Measurements from ENCODE around the gene ANKHD1. TPM values are rescaled to one million over a fixed set of nuclear protein-coding genes. Genes with fewer than 3 reads are reported as not detected.

ANKHD1 gene
- total RNA-seq, 1 experiment from 2014 or later: 109 TPM

DNA sequence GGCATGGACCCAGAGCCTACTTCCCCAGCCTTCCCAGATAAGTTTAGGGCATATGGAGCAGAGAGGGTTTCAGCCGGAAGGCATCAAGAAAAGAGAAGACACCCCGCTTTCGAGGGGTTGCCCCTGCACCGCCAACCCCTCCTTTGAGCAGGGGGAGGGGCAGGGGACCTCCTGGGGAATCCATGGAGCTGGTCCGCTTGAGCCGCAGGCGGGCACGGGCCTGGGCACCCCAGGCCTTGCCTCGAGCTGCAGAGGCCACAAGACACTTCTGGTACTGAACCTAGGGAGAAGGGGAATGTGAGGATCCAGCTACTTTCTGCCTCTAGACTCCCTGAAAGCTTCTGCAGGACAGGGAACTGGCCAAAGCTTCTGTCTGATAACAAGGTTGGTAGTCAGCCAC lies 156.9 kb downstream of the ANKHD1 start:
- DNase-seq: no peak
- TF ChIP-seq, protein P1, sequence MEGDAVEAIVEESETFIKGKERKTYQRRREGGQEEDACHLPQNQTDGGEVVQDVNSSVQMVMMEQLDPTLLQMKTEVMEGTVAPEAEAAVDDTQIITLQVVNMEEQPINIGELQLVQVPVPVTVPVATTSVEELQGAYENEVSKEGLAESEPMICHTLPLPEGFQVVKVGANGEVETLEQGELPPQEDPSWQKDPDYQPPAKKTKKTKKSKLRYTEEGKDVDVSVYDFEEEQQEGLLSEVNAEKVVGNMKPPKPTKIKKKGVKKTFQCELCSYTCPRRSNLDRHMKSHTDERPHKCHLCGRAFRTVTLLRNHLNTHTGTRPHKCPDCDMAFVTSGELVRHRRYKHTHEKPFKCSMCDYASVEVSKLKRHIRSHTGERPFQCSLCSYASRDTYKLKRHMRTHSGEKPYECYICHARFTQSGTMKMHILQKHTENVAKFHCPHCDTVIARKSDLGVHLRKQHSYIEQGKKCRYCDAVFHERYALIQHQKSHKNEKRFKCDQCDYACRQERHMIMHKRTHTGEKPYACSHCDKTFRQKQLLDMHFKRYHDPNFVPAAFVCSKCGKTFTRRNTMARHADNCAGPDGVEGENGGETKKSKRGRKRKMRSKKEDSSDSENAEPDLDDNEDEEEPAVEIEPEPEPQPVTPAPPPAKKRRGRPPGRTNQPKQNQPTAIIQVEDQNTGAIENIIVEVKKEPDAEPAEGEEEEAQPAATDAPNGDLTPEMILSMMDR (conservative IDR thresholded peaks at IDR 0.05): no peak
- Histone ChIP-seq H3K9me2 (ENCODE audit: insufficient read depth) (no peaks in the 10 kb centered on the region), H3K9me3 (ENCODE audit: insufficient read depth, low read depth) (no peaks in the 10 kb centered on the region), H3K4me2 (no peak overlapping the region), H3K4me3 (no peak overlapping the region), H3K4me1 (replicated peaks; ENCODE audit: insufficient read depth) (peaks cover 13% of the 10 kb centered on the region), H4K20me1 (ENCODE audit: insufficient read depth) (no peaks in the 10 kb centered on the region), H3K79me2 (ENCODE audit: low read depth) (peaks cover 29% of the 10 kb centered on the region), H3K36me3 (ENCODE audit: low read depth) (no peaks in the 10 kb centered on the region), H3K27me3 (ENCODE audit: insufficient read depth, low read depth) (no peaks in the 10 kb centered on the region), H3F3A (ENCODE audit: insufficient read depth, low read depth) (0 out of 2 replicates have a peak, but pooled peaks cover 14% of the 10 kb centered on the region), H2AFZ (no peak overlapping the region), H3K27ac (no peak overlapping the region)
- BruUV-seq (replicated peaks): no TSS peak
- POLR2A ChIA-PET (ENCODE audit: unreplicated experiment): no interaction called here
- intact Hi-C loops (cut with micrococcal nuclease; ENCODE audit: unreplicated experiment): no loop called here
- CTCF ChIA-PET: no interaction called here

DNA sequence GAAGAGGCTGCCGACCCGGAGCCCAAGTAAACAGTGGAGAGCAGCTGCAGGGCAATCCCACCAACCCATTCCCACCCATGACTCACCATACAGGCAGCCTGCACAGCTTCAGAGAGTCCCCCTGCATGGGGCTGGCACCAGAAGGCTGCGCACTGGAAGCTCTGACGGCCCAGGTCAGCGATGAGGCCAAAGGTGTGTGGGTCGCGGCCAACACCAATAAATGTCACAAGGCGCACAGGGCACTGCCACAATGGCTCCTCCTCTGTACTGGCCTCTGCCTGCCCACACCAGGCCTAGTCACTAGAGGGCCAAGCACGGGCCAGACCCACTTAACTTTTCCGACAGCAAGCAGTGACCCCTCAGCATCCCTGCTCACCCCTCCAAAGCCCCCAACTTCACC lies 158.6 kb downstream of the ANKHD1 start:
- no peak for TF ChIP-seq EZH2 (IDR thresholded peaks at IDR 0.05; ENCODE audit: low read depth)
- TF ChIP-seq, protein P1 (conservative IDR thresholded peaks at IDR 0.05): no peak
- no peaks in the 10 kb centered on the region for H4K20me1 ChIP-seq (ENCODE audit: insufficient read depth)
- H3K36me3 ChIP-seq (ENCODE audit: low read depth): no peaks in the 10 kb centered on the region
- H3K27me3 ChIP-seq (ENCODE audit: insufficient read depth, low read depth): no peaks in the 10 kb centered on the region
- H3F3A ChIP-seq (ENCODE audit: insufficient read depth, low read depth): 0 out of 2 replicates have a peak, but pooled peaks cover 14% of the 10 kb centered on the region
- intact Hi-C loops (cut with micrococcal nuclease; ENCODE audit: unreplicated experiment): no loop called here
- POLR2A ChIA-PET (ENCODE audit: unreplicated experiment): no interaction called here
- DNase-seq: no peak
- H3K4me2 ChIP-seq: no peak overlapping the region
- H3K9me3 ChIP-seq (ENCODE audit: insufficient read depth, low read depth): no peaks in the 10 kb centered on the region
- no peaks in the 10 kb centered on the region for H3K9me2 ChIP-seq (ENCODE audit: insufficient read depth)
- H2AFZ ChIP-seq: no peak overlapping the region
- peaks cover 16% of the 10 kb centered on the region for H3K4me1 ChIP-seq (replicated peaks; ENCODE audit: insufficient read depth)
- no peak overlapping the region for H3K27ac ChIP-seq
- peaks cover 22% of the 10 kb centered on the region for H3K79me2 ChIP-seq (ENCODE audit: low read depth)
- CTCF ChIA-PET: no interaction called here
- BruUV-seq (replicated peaks): no TSS peak
- no peak overlapping the region for H3K4me3 ChIP-seq

DNA sequence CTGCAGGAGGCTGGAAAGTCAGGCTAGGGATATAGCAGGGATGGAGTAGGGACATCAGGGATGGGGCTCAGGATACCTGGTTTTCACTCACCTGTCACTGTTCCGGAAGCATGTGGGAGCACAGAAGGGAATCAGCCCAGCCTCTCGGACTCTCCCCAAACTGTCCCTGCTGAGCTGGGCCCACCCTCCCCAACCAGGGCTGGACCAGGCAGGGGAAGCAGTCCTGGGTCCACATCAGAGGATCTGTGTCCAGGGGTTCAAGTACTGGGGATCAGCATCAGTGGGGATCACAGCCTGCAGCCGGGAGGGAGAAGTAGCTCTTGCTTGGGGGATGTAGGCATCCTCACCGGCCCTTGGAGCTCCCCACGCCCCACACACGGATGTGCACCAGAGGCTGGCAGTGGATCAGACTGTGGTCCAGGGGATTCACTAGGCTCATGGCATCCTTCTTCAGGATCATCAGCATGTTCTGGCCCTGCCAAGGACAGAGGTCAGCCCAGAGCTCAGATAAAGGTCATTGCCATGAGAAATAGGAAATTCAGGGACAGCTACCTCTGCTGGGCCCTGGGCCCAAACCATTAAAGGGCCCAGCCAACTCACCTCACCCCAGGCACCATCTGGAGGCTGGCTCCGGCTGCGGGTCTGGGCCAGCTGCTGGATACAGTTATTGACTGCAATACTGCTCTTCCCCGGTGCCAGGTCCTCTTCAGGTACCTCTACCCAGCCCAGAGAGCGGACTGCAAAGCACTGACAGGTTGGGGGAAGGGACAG lies 160.3 kb downstream of the ANKHD1 start:
- H3K27ac ChIP-seq: no peak overlapping the region
- intact Hi-C loops (cut with micrococcal nuclease; ENCODE audit: unreplicated experiment): no loop called here
- H2AFZ ChIP-seq: no peak overlapping the region
- no peak for TF ChIP-seq EZH2 (IDR thresholded peaks at IDR 0.05; ENCODE audit: low read depth)
- H3K79me2 ChIP-seq (ENCODE audit: low read depth): peaks cover 22% of the 10 kb centered on the region
- H3K4me3 ChIP-seq: no peak overlapping the region
- H3K9me2 ChIP-seq (ENCODE audit: insufficient read depth): no peaks in the 10 kb centered on the region
- no peak for DNase-seq
- H3K4me2 ChIP-seq: no peak overlapping the region
- CTCF ChIA-PET: no interaction called here
- H3K36me3 ChIP-seq (ENCODE audit: low read depth): no peaks in the 10 kb centered on the region
- H3F3A ChIP-seq (ENCODE audit: insufficient read depth, low read depth): 0 out of 2 replicates have a peak, but pooled peaks cover 14% of the 10 kb centered on the region
- H3K4me1 ChIP-seq (replicated peaks; ENCODE audit: insufficient read depth): peaks cover 14% of the 10 kb centered on the region
- no peaks in the 10 kb centered on the region for H3K27me3 ChIP-seq (ENCODE audit: insufficient read depth, low read depth)
- H4K20me1 ChIP-seq (ENCODE audit: insufficient read depth): no peaks in the 10 kb centered on the region
- POLR2A ChIA-PET (ENCODE audit: unreplicated experiment): no interaction called here
- BruUV-seq (replicated peaks): no TSS peak
- no peaks in the 10 kb centered on the region for H3K9me3 ChIP-seq (ENCODE audit: insufficient read depth, low read depth)
